HepG2 (cell line): ENCODE measurements around the gene TRIM3. TPM values are rescaled to one million over a fixed set of nuclear protein-coding genes. Genes with fewer than 3 reads are reported as not detected.

Experiments used
- ATAC-seq: fragments of 200-7000 bp; cut with Tn5 transposase; 3 replicates; pipeline ENCODE4 v1.9.1; 2020; ENCODE audit warnings: mild to moderate bottlenecking, moderate library complexity
- BruUV-seq: library from RNA; stranded (reverse); fragments of 400-500 nt; replicated peaks from 2 replicates; lab custom pipeline; 2021; lab: Mats Ljungman, UMichigan
- CTCF ChIA-PET: fragments of 300-600 bp; formaldehyde crosslinking; extraction: SDS; loops from one replicate; lab custom pipeline; 2021; ENCODE audit warnings: low total read pairs, inconsistent platforms, low intra/inter-chr PET ratio; lab: Yijun Ruan, JAX
- POLR2A ChIA-PET: fragments of 350-600 bp; sonication (Branson Sonifier 250); formaldehyde crosslinking; loops from one replicate; lab custom pipeline; 2020; ENCODE audit warnings: antibody characterized with exemption, inconsistent platforms; lab: Yijun Ruan, JAX
- DNase-seq: peaks from one replicate; pipeline ENCODE4 v3.0.0-alpha.2; 2015; ENCODE audit warnings: low spot score
- FAIRE-seq: peaks from 3 replicates; lab custom pipeline; 2011; peaks lifted over from hg19 to GRCh38; lab: Jason Lieb, UNC
- H2AFZ ChIP-seq: one replicate; pipeline ENCODE4 v1.6.1; 2011; ENCODE audit warnings: low read length, inconsistent platforms
- H3K27ac ChIP-seq: fragments of 300-600 bp; 3 replicates; pipeline ENCODE4 v1.8.0; 2011; ENCODE audit warnings: mixed run types, mild to moderate bottlenecking, mixed read lengths, low read length, inconsistent platforms; ENCODE audit not compliant: insufficient read depth; ENCODE audit errors: extremely low read length
- H3K27me3 ChIP-seq, 2 experiments: fragments of 200-600 bp in 1 of 2; 2 replicates in 1 of 2; 3 replicates in 1 of 2; pipeline versions ENCODE4 v1.6.0 to v1.8.0; 2011; ENCODE audit warnings: low read length in 2 of 2, mild to moderate bottlenecking in 2 of 2, moderate library complexity in 2 of 2, inconsistent platforms in 1 of 2; ENCODE audit not compliant: insufficient read depth in 2 of 2, control insufficient read depth in 1 of 2
- H3K36me3 ChIP-seq, 2 experiments: fragments of 200-600 bp in 1 of 2; replicated peaks in 1 of 2; 2 replicates in 1 of 2; 3 replicates in 1 of 2; pipeline versions ENCODE4 v1.5.1 to v1.8.0; 2011; ENCODE audit warnings: low read length in 2 of 2, inconsistent platforms in 1 of 2; ENCODE audit not compliant: insufficient read depth in 2 of 2, control insufficient read depth in 1 of 2
- H3K4me1 ChIP-seq: 2 replicates; pipeline ENCODE4 v1.5.1; 2012; ENCODE audit warnings: low read length, inconsistent platforms; ENCODE audit not compliant: insufficient read depth
- H3K4me2 ChIP-seq: 2 replicates; pipeline ENCODE4 v1.6.0; 2011; ENCODE audit warnings: low read depth, low read length, inconsistent platforms
- H3K4me3 ChIP-seq, 3 experiments: fragments of 200-600 bp in 1 of 3; sonication (generic), shearing (Covaris generic) in 1 of 3; replicated peaks in 1 of 3; 2 replicates each; pipeline ENCODE4 v1.5.1; 2011 to 2016; ENCODE audit warnings: low read length in 3 of 3, inconsistent platforms in 2 of 3, low read depth in 2 of 3, mild to moderate bottlenecking in 2 of 3, control low read depth in 1 of 3, mixed read lengths in 1 of 3; ENCODE audit not compliant: insufficient read depth in 1 of 3
- H3K79me2 ChIP-seq: one replicate; pipeline ENCODE4 v1.6.1; 2011; ENCODE audit warnings: low read length, inconsistent platforms; ENCODE audit not compliant: insufficient read depth
- H3K9ac ChIP-seq: 2 replicates; pipeline ENCODE4 v1.6.0; 2011; ENCODE audit warnings: mild to moderate bottlenecking, low read depth, low read length, inconsistent platforms; ENCODE audit not compliant: insufficient read depth
- H3K9me3 ChIP-seq: 2 replicates; pipeline ENCODE4 v1.5.1; 2012; ENCODE audit warnings: mild to moderate bottlenecking, low read length
- H4K20me1 ChIP-seq: 2 replicates; pipeline ENCODE4 v1.6.0; 2011; ENCODE audit warnings: inconsistent platforms, mild to moderate bottlenecking, low read length, moderate library complexity; ENCODE audit not compliant: insufficient read depth
- GABPB1 ChIP-seq: IDR thresholded peaks from 2 replicates; pipeline ENCODE4 v1.6.1; 2016; ENCODE audit warnings: mild to moderate bottlenecking, missing genetic modification reagents, moderate library complexity, missing compliant biosample characterization
- GATAD2A ChIP-seq: IDR thresholded peaks from 2 replicates; pipeline ENCODE4 v1.6.1; 2016
- HES4 ChIP-seq: sonication (generic); formaldehyde crosslinking; IDR thresholded peaks from 2 replicates; pipeline ENCODE4 v1.9.0; 2021; ENCODE audit warnings: mild to moderate bottlenecking, missing genetic modification reagents, borderline replicate concordance
- HMGXB4 ChIP-seq, 2 experiments: sonication (generic) in 1 of 2; formaldehyde crosslinking in 1 of 2; IDR thresholded peaks; 2 replicates each; pipeline versions ENCODE4 v1.4.0 to v1.6.1; 2018 to 2020; ENCODE audit warnings: missing genetic modification reagents in 2 of 2, borderline replicate concordance in 1 of 2, low read depth in 1 of 2, mild to moderate bottlenecking in 1 of 2, missing biosample characterization in 1 of 2
- IRX3 ChIP-seq: sonication (generic); formaldehyde crosslinking; IDR thresholded peaks from 2 replicates; pipeline ENCODE4 v1.8.1; 2023; ENCODE audit warnings: mild to moderate bottlenecking, low read depth, missing genetic modification reagents, borderline replicate concordance
- MAF1 ChIP-seq: sonication (generic); formaldehyde crosslinking; IDR thresholded peaks from 2 replicates; pipeline ENCODE4 v1.5.0; 2020; ENCODE audit warnings: missing genetic modification reagents, borderline replicate concordance
- ONECUT2 ChIP-seq: sonication (generic); formaldehyde crosslinking; IDR thresholded peaks from 2 replicates; pipeline ENCODE4 v1.4.0; 2020; ENCODE audit warnings: missing genetic modification reagents
- SOX13 ChIP-seq, 3 experiments: fragments of 450-650 bp in 1 of 3; sonication (generic) in 1 of 3; formaldehyde crosslinking in 1 of 3; IDR thresholded peaks in 2 of 3; conservative IDR thresholded peaks in 1 of 3; 2 replicates each; pipeline versions ENCODE4 v1.5.0 to v1.6.1; 2016 to 2020; ENCODE audit warnings: antibody characterized with exemption in 1 of 3, mild to moderate bottlenecking in 1 of 3, missing compliant biosample characterization in 1 of 3, missing genetic modification reagents in 1 of 3, moderate library complexity in 1 of 3
- SP140L ChIP-seq: sonication (generic); formaldehyde crosslinking; IDR thresholded peaks from 2 replicates; pipeline ENCODE4 v1.4.0; 2020; ENCODE audit warnings: missing genetic modification reagents, borderline replicate concordance
- SUZ12 ChIP-seq: fragments of 150-350 bp; IDR thresholded peaks from 2 replicates; pipeline ENCODE4 v1.6.1; 2014; ENCODE audit warnings: low read depth, low read length
- TARDBP ChIP-seq: sonication (generic); formaldehyde crosslinking; IDR thresholded peaks from 2 replicates; pipeline ENCODE4 v1.8.0; 2022; ENCODE audit warnings: mild to moderate bottlenecking, missing genetic modification reagents
- TBX2 ChIP-seq: sonication (generic); formaldehyde crosslinking; IDR thresholded peaks from 2 replicates; pipeline ENCODE4 v1.5.0; 2020; ENCODE audit warnings: missing genetic modification reagents, mild to moderate bottlenecking, borderline replicate concordance
- THRA ChIP-seq: sonication (generic); formaldehyde crosslinking; IDR thresholded peaks from 2 replicates; pipeline ENCODE4 v1.4.0; 2020; ENCODE audit warnings: missing genetic modification reagents, borderline replicate concordance
- YEATS4 ChIP-seq: sonication (generic); formaldehyde crosslinking; IDR thresholded peaks from 2 replicates; pipeline ENCODE4 v1.4.0; 2020; ENCODE audit warnings: missing genetic modification reagents, borderline replicate concordance
- ZBTB20 ChIP-seq: sonication (generic); formaldehyde crosslinking; IDR thresholded peaks from 2 replicates; pipeline ENCODE4 v1.8.1; 2023; ENCODE audit warnings: missing genetic modification reagents, low read depth, mild to moderate bottlenecking, borderline replicate concordance
- ZBTB7B ChIP-seq: sonication (generic); formaldehyde crosslinking; IDR thresholded peaks from 2 replicates; pipeline ENCODE4 v1.4.0; 2020; ENCODE audit warnings: missing genetic modification reagents
- ZFP41 ChIP-seq: sonication (generic); formaldehyde crosslinking; IDR thresholded peaks from 2 replicates; pipeline ENCODE4 v1.4.0; 2020; ENCODE audit warnings: mild to moderate bottlenecking, missing genetic modification reagents, borderline replicate concordance
- ZNF296 ChIP-seq: sonication (generic); formaldehyde crosslinking; conservative IDR thresholded peaks from 2 replicates; pipeline ENCODE4 v1.5.0; 2020; ENCODE audit warnings: mild to moderate bottlenecking, missing genetic modification reagents
- ZNF337 ChIP-seq: sonication (generic); formaldehyde crosslinking; IDR thresholded peaks from 2 replicates; pipeline ENCODE4 v1.5.1; 2020; ENCODE audit warnings: missing genetic modification reagents, low read depth, mild to moderate bottlenecking, borderline replicate concordance
- ZNF354B ChIP-seq: sonication (generic); formaldehyde crosslinking; IDR thresholded peaks from 2 replicates; pipeline ENCODE4 v1.8.0; 2022; ENCODE audit warnings: mild to moderate bottlenecking, missing genetic modification reagents
- ZNF567 ChIP-seq: sonication (generic); formaldehyde crosslinking; IDR thresholded peaks from 2 replicates; pipeline ENCODE4 v1.8.1; 2023; ENCODE audit warnings: mild to moderate bottlenecking, missing genetic modification reagents, borderline replicate concordance
- ZSCAN31 ChIP-seq: sonication (generic); formaldehyde crosslinking; IDR thresholded peaks from 2 replicates; pipeline ENCODE4 v1.5.0; 2020; ENCODE audit warnings: low read depth, mild to moderate bottlenecking, missing genetic modification reagents
- WGBS: methylation state at CpG from one replicate; pipeline ENCODE4 v1.1.6; 2017; ENCODE audit warnings: low lambda C conversion rate; 5-methylcytosine and 5-hydroxymethylcytosine counted together
- in situ Hi-C: cut with HindIII; loops from 2 replicates; pipeline ENCODE4 v1.10.0; 2017; ENCODE audit warnings: low pct_unique_long_range_greater_than_20kb; ENCODE audit not compliant: extremely low pct_ligation_motif_present
- intact Hi-C: fragments of 100-400 bp; cut with micrococcal nuclease; formaldehyde crosslinking; loops from one replicate; pipeline ENCODE4 v1.10.0; 2022; ENCODE audit not compliant: unreplicated experiment
- polyA plus RNA-seq, 8 experiments: library from polyadenylated mRNA; depleted of rRNA in 3 of 8; stranded (reverse) in 7 of 8; unstranded in 1 of 8; fragments of >200 nt; fragmentation: Illumina TruSeq in 4 of 8; extraction: Trizol in 4 of 8; gene quantifications; 2 replicates each; pipeline versions ENCODE4 v1.2.1 to v1.2.3, GENCODE V29; 2011 to 2016; ENCODE audit warnings: low read depth in 4 of 8, missing spikeins in 1 of 8, mixed read lengths in 1 of 8; ENCODE audit not compliant: insufficient read depth in 1 of 8
- total RNA-seq, 5 experiments: library from RNA; depleted of rRNA; stranded (reverse); fragments of >200 nt; fragmentation: Illumina TruSeq; extraction: Trizol; gene quantifications; 2 replicates each; pipeline ENCODE4 v1.2.3, GENCODE V29; 2016; ENCODE audit warnings: low read depth in 1 of 5

TRIM3 gene
- total and polyA plus RNA-seq, 2 of the 13 experiments (the other 11 are each of a cell fraction or from before 2014, with no cell fraction given): 3.6 to 6.3 TPM

GRCh38 chr11:6404342-6405051 is 69.2 kb downstream of the TRIM3 start:
- POLR2A ChIA-PET: no interaction called here
- BruUV-seq: no TSS peak

GRCh38 chr11:6403539-6403938 is 70.2 kb downstream of the TRIM3 start:
- H3K27ac ChIP-seq: no peak overlapping the region
- no peak overlapping the region for H3K4me2 ChIP-seq
- in situ Hi-C loops: no loop called here
- no peak overlapping the region for H3K9ac ChIP-seq
- H3K4me3 ChIP-seq: no peak overlapping the region
- 60% methylated on average over 1 of the region's 8 CpGs for WGBS
- ChIA-PET POLR2A (interaction anchor here (1.2 kb wide), 1 partner anchor 15 kb away, joined by 4 read pairs; the partner anchor contains the start of gene APBB1), CTCF (no interaction called here)
- H3K27me3 ChIP-seq: peaks cover 0 to under 1% of the 10 kb centered on the region in 2 experiments; a peak in 1 of 5 replicates
- DNase-seq (no peak), ATAC-seq (no peak), FAIRE-seq (no peak)
- H3K4me1 ChIP-seq: peaks cover 27% of the 10 kb centered on the region
- H3K79me2 ChIP-seq: no peaks in the 10 kb centered on the region
- no peaks in the 10 kb centered on the region for H3K36me3 ChIP-seq
- H2AFZ ChIP-seq: no peak overlapping the region
- intact Hi-C loops: no loop called here
- no peaks in the 10 kb centered on the region for H3K9me3 ChIP-seq
- no peaks in the 10 kb centered on the region for H4K20me1 ChIP-seq
- BruUV-seq: no TSS peak
- TF ChIP-seq ZBTB20 (CRISPR knock-in tag) (no peak), HES4 (CRISPR knock-in tag) (no peak), THRA (CRISPR knock-in tag) (no peak), HMGXB4 (CRISPR knock-in tag; IDR thresholded peaks at IDR 0.05; ENCODE audit: borderline replicate concordance in 1 of 2, low read depth in 1 of 2) (no peak), MAF1 (CRISPR knock-in tag) (no peak), ZNF354B (CRISPR knock-in tag) (no peak), ZBTB7B (CRISPR knock-in tag) (no peak), SUZ12 (no peak), ZNF296 (CRISPR knock-in tag) (no peak), ZNF337 (no peak)

More at GRCh38 chr11:6404342-6405051, 69.2 kb downstream of the TRIM3 start:
- Histone ChIP-seq H3K27me3 (no peaks in the 10 kb centered on the region; a peak in 1 of 5 replicates), H4K20me1 (no peaks in the 10 kb centered on the region), H3K4me3 (no peak overlapping the region), H3K79me2 (no peaks in the 10 kb centered on the region), H3K4me2 (no peak overlapping the region), H3K27ac (no peak overlapping the region), H3K4me1 (peaks cover 27% of the 10 kb centered on the region), H3K36me3 (no peaks in the 10 kb centered on the region), H2AFZ (no peak overlapping the region), H3K9ac (no peak overlapping the region), H3K9me3 (no peaks in the 10 kb centered on the region)
- in situ Hi-C loops: no loop called here
- CTCF ChIA-PET: no interaction called here
- FAIRE-seq (no peak), DNase-seq (no peak), ATAC-seq (no peak)
- WGBS: 42% methylated on average over 15 of the region's 16 CpGs
- intact Hi-C loops: no loop called here
- TF ChIP-seq ZFP41 (CRISPR knock-in tag) (no peak), YEATS4 (no peak), ZNF567 (CRISPR knock-in tag) (no peak), GATAD2A (CRISPR knock-in tag) (no peak), ONECUT2 (CRISPR knock-in tag) (no peak), TARDBP (CRISPR knock-in tag) (no peak), SOX13 (IDR thresholded peaks at IDR 0.05) (no peak), SOX13 (CRISPR knock-in tag; conservative IDR thresholded peaks at IDR 0.05 in 1 of 2, IDR thresholded peaks at IDR 0.05 in 1 of 2) (no peak), ZSCAN31 (CRISPR knock-in tag) (no peak), SP140L (no peak), TBX2 (CRISPR knock-in tag) (no peak), IRX3 (no peak), GABPB1 (CRISPR knock-in tag) (no peak)
